SK-N-SH (cell line): ENCODE data around the gene GRM8. TPM values are rescaled to one million over a fixed set of nuclear protein-coding genes. Genes with fewer than 3 reads are reported as not detected.

Source experiments
- CTCF ChIA-PET: fragments of 300-600, 350-600 bp; formaldehyde crosslinking; extraction: SDS; loops from one replicate; lab custom pipeline; 2021; lab: Yijun Ruan, JAX
- POLR2A ChIA-PET: fragments of 350-600 bp; sonication (Branson Sonifier 250); formaldehyde crosslinking; extraction: SDS; loops from one replicate; lab custom pipeline; 2020; ENCODE audit warnings: antibody characterized with exemption, inconsistent platforms; lab: Yijun Ruan, JAX
- DNase-seq: peaks from one replicate; pipeline ENCODE4 v3.0.0; 2012
- H2AFZ ChIP-seq: fragments of 200-600 bp; sonication (generic); 2 replicates; pipeline ENCODE4 v1.8.1; 2016; ENCODE audit warnings: antibody characterized with exemption, mild to moderate bottlenecking, low read depth
- H3F3A ChIP-seq: fragments of 200-600 bp; sonication (generic); replicated peaks from 2 replicates; pipeline ENCODE3; 2016; ENCODE audit warnings: antibody characterized with exemption, mild to moderate bottlenecking; ENCODE audit not compliant: insufficient read depth
- H3K27ac ChIP-seq, 2 experiments: fragments of 200-500 bp in 1 of 2; fragments of 200-600 bp in 1 of 2; sonication (Bioruptor generic) in 1 of 2; sonication (generic), shearing (Covaris generic) in 1 of 2; 2 replicates each; pipeline versions ENCODE4 v1.5.1 to v1.6.1; 2014 to 2016; ENCODE audit warnings: low read depth in 2 of 2, inconsistent platforms in 1 of 2, low read length in 1 of 2, mild to moderate bottlenecking in 1 of 2, mixed read lengths in 1 of 2
- H3K27me3 ChIP-seq: fragments of 200-600 bp; sonication (generic), shearing (Covaris generic); 2 replicates; pipeline ENCODE4 v1.6.1; 2016; ENCODE audit warnings: mixed run types; ENCODE audit not compliant: insufficient read depth
- H3K36me3 ChIP-seq, 2 experiments: fragments of 200-500 bp in 1 of 2; fragments of 200-600 bp in 1 of 2; sonication (Bioruptor generic) in 1 of 2; sonication (generic) in 1 of 2; replicated peaks in 1 of 2; 2 replicates each; pipeline versions ENCODE3 to v1.5.1; 2014 to 2016; ENCODE audit warnings: low read length in 1 of 2, mild to moderate bottlenecking in 1 of 2; ENCODE audit not compliant: insufficient read depth in 2 of 2, control insufficient read depth in 1 of 2
- H3K4me1 ChIP-seq, 2 experiments: fragments of 200-500 bp in 1 of 2; fragments of 200-600 bp in 1 of 2; sonication (Bioruptor generic) in 1 of 2; sonication (generic), shearing (Covaris generic) in 1 of 2; 2 replicates each; pipeline versions ENCODE4 v1.5.1 to v1.6.1; 2014 to 2016; ENCODE audit warnings: low read depth in 1 of 2, low read length in 1 of 2, mixed run types in 1 of 2; ENCODE audit not compliant: insufficient read depth in 2 of 2, control insufficient read depth in 1 of 2
- H3K4me2 ChIP-seq: fragments of 200-600 bp; sonication (generic), shearing (Covaris generic); 2 replicates; pipeline ENCODE4 v1.6.1; 2017; ENCODE audit warnings: mixed run types
- H3K4me3 ChIP-seq, 2 experiments: fragments of 200-500 bp in 1 of 2; fragments of 200-600 bp in 1 of 2; sonication (Bioruptor generic) in 1 of 2; sonication (generic), shearing (Covaris generic) in 1 of 2; 2 replicates each; pipeline versions ENCODE4 v1.5.1 to v1.8.1; 2014 to 2016; ENCODE audit warnings: low read depth in 2 of 2, inconsistent platforms in 1 of 2, low read length in 1 of 2, mild to moderate bottlenecking in 1 of 2, mixed read lengths in 1 of 2, moderate library complexity in 1 of 2
- H3K79me2 ChIP-seq: fragments of 200-600 bp; sonication (generic); 2 replicates; pipeline ENCODE4 v1.8.1; 2017; ENCODE audit warnings: mild to moderate bottlenecking; ENCODE audit not compliant: insufficient read depth
- H3K9ac ChIP-seq: fragments of 200-600 bp; sonication (generic); 2 replicates; pipeline ENCODE4 v1.6.1; 2017; ENCODE audit warnings: mixed run types
- H3K9me2 ChIP-seq: fragments of 200-600 bp; sonication (generic); 2 replicates; pipeline ENCODE4 v1.6.1; 2017; ENCODE audit warnings: mixed run types
- H3K9me3 ChIP-seq: fragments of 200-600 bp; sonication (generic); 2 replicates; pipeline ENCODE4 v1.6.1; 2017; ENCODE audit warnings: mixed run types, mild to moderate bottlenecking, moderate library complexity
- H4K20me1 ChIP-seq: fragments of 200-600 bp; sonication (generic); 2 replicates; pipeline ENCODE4 v1.6.1; 2017; ENCODE audit warnings: mild to moderate bottlenecking, mixed run types; ENCODE audit not compliant: insufficient read depth
- ELF1 ChIP-seq: IDR thresholded peaks from 2 replicates; pipeline ENCODE4 v1.4.0; 2012
- FOSL2 ChIP-seq: IDR thresholded peaks from 2 replicates; pipeline ENCODE4 v1.4.0; 2012; ENCODE audit warnings: low read depth, mild to moderate bottlenecking, moderate library complexity, borderline replicate concordance
- FOXM1 ChIP-seq: IDR thresholded peaks from 2 replicates; pipeline ENCODE4 v1.4.0; 2012; ENCODE audit warnings: low read depth, mild to moderate bottlenecking
- GABPA ChIP-seq: IDR thresholded peaks from 2 replicates; pipeline ENCODE4 v1.4.0; 2012; ENCODE audit warnings: low read depth, mild to moderate bottlenecking
- GATA2 ChIP-seq: sonication (generic); formaldehyde crosslinking; IDR thresholded peaks from 2 replicates; pipeline ENCODE4 v1.5.0; 2020; ENCODE audit warnings: mild to moderate bottlenecking, missing genetic modification reagents
- JUND ChIP-seq: IDR thresholded peaks from 2 replicates; pipeline ENCODE4 v1.4.0; 2012
- MEF2A ChIP-seq: IDR thresholded peaks from 2 replicates; pipeline ENCODE4 v1.4.0; 2012; ENCODE audit warnings: low read depth, borderline replicate concordance
- NRF1 ChIP-seq: IDR thresholded peaks from 2 replicates; pipeline ENCODE4 v1.6.1; 2012; ENCODE audit warnings: low read depth, mild to moderate bottlenecking, low read length
- POLR2AphosphoS5 ChIP-seq: IDR thresholded peaks from 2 replicates; pipeline ENCODE4 v1.6.1; 2012; ENCODE audit warnings: low read depth, low read length
- RAD21 ChIP-seq: IDR thresholded peaks from 2 replicates; pipeline ENCODE4 v1.6.1; 2012; ENCODE audit warnings: mild to moderate bottlenecking, low read length
- RFX5 ChIP-seq: IDR thresholded peaks from 2 replicates; pipeline ENCODE4 v1.6.1; 2012; ENCODE audit warnings: mild to moderate bottlenecking, improper control_type of control experiment, low read length
- RXRA ChIP-seq: IDR thresholded peaks from 2 replicates; pipeline ENCODE4 v1.4.0; 2012; ENCODE audit warnings: low read depth, mild to moderate bottlenecking, borderline replicate concordance
- SMC3 ChIP-seq: IDR thresholded peaks from 2 replicates; pipeline ENCODE4 v1.6.1; 2012; ENCODE audit warnings: low read depth, low read length, improper control_type of control experiment
- TAF1 ChIP-seq: IDR thresholded peaks from 2 replicates; pipeline ENCODE4 v1.6.1; 2012; ENCODE audit warnings: low read depth, mild to moderate bottlenecking, low read length, moderate library complexity, borderline replicate concordance
- TCF12 ChIP-seq: IDR thresholded peaks from 2 replicates; pipeline ENCODE4 v1.4.0; 2012
- TEAD4 ChIP-seq: IDR thresholded peaks from 2 replicates; pipeline ENCODE4 v1.4.0; 2012; ENCODE audit warnings: mild to moderate bottlenecking, borderline replicate concordance; ENCODE audit not compliant: insufficient read depth
- YY1 ChIP-seq: IDR thresholded peaks from 2 replicates; pipeline ENCODE4 v1.4.0; 2012; ENCODE audit warnings: low read depth, mild to moderate bottlenecking
- WGBS: methylation state at CpG from one replicate; pipeline ENCODE4 v1.1.6; 2017; ENCODE audit warnings: low lambda C conversion rate; 5-methylcytosine and 5-hydroxymethylcytosine counted together
- polyA plus RNA-seq, 3 experiments: library from polyadenylated mRNA; depleted of rRNA; stranded (reverse); fragments of >200 nt; gene quantifications; 2 replicates each; pipeline ENCODE4 v1.2.3, GENCODE V29; 2012
- TF ChIP-seq, protein P1 (sequence below): IDR thresholded peaks from 2 replicates; pipeline ENCODE4 v1.4.0; 2012; ENCODE audit warnings: low read depth, borderline replicate concordance
- TF ChIP-seq, protein P2 (sequence below): IDR thresholded peaks from 2 replicates; pipeline ENCODE4; 2012

Gene GRM8
- polyA plus RNA-seq, 1 of the 3 experiments (the other 2 are of a cell fraction), result 0.10 TPM

DNA sequence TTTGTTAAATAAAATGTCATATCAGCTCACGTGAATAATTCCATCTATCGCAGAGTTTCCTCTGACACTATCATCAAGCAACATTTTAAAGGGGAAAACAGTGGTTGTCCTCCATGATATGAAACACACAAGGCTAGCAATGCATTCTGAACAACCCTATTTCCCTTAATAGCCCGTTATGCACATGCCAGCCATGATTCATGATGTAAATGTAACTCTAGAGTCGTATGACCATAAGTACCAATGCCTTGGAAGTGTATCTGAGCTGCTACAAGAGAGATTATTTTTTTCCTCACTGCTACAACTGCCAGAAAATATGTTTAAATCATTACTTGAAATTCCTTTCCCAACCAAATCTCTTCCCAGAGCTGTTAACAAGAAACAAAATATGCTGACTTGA lies 159.4 kb downstream of the GRM8 start:
- no peaks in the 10 kb centered on the region for H3K9me2 ChIP-seq
- 38% methylated on average over 4 of the region's 4 CpGs for whole genome bisulfite sequencing
- no peak overlapping the region for H2AFZ ChIP-seq
- H4K20me1 ChIP-seq, result no peaks in the 10 kb centered on the region
- H3K9me3 ChIP-seq, result no peaks in the 10 kb centered on the region
- TF ChIP-seq GATA2 (CRISPR knock-in tag) (no peak), TEAD4 (no peak), FOXM1 (no peak), JUND (no peak), FOSL2 (no peak), RAD21 (no peak), POLR2AphosphoS5 (no peak), TCF12 (no peak), YY1 (no peak), NRF1 (no peak)
- no peak overlapping the region for H3K27ac ChIP-seq
- POLR2A ChIA-PET, result no interaction called here
- H3F3A ChIP-seq, result no peaks in the 10 kb centered on the region
- CTCF ChIA-PET, result interaction anchor here (0.9 to 1.0 kb wide), 2 partner anchors 14 to 19 kb away, joined by 3 to 4 read pairs; no protein-coding TSS in a partner anchor
- H3K4me2 ChIP-seq, result no peak overlapping the region
- no peaks in the 10 kb centered on the region for H3K36me3 ChIP-seq
- no peak overlapping the region for H3K4me3 ChIP-seq
- no peak for DNase-seq
- no peaks in the 10 kb centered on the region for H3K79me2 ChIP-seq
- no peaks in the 10 kb centered on the region for H3K27me3 ChIP-seq
- H3K4me1 ChIP-seq, result no peaks in the 10 kb centered on the region
- no peak overlapping the region for H3K9ac ChIP-seq

DNA sequence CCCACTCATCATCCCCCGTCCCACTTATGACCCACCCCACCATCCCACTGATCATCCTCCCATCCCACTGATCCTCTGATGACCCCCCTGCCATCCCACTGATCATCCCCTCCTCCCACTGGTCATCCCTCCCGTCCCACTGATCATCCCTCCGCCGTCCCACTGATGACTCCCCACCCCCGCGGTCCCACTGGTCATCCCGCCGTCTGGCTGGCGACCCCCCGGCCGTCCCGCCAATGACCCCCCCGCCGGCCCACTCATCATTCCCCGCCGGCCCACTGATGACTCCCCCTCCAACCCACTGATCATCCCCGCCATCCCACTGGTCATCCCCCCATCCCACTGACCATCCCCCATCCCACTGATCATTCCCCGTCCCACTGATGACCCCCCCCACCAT lies 161.1 kb downstream of the GRM8 start:
- H3K4me3 ChIP-seq, result no peak overlapping the region
- TF ChIP-seq, protein P1, sequence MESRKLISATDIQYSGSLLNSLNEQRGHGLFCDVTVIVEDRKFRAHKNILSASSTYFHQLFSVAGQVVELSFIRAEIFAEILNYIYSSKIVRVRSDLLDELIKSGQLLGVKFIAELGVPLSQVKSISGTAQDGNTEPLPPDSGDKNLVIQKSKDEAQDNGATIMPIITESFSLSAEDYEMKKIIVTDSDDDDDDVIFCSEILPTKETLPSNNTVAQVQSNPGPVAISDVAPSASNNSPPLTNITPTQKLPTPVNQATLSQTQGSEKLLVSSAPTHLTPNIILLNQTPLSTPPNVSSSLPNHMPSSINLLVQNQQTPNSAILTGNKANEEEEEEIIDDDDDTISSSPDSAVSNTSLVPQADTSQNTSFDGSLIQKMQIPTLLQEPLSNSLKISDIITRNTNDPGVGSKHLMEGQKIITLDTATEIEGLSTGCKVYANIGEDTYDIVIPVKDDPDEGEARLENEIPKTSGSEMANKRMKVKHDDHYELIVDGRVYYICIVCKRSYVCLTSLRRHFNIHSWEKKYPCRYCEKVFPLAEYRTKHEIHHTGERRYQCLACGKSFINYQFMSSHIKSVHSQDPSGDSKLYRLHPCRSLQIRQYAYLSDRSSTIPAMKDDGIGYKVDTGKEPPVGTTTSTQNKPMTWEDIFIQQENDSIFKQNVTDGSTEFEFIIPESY, result no peak
- TF ChIP-seq SMC3, result no peak
- no peak for TF ChIP-seq TEAD4
- TF ChIP-seq, protein P2, sequence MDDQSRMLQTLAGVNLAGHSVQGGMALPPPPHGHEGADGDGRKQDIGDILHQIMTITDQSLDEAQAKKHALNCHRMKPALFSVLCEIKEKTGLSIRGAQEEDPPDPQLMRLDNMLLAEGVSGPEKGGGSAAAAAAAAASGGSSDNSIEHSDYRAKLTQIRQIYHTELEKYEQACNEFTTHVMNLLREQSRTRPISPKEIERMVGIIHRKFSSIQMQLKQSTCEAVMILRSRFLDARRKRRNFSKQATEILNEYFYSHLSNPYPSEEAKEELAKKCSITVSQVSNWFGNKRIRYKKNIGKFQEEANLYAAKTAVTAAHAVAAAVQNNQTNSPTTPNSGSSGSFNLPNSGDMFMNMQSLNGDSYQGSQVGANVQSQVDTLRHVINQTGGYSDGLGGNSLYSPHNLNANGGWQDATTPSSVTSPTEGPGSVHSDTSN, result no peak
- no peak for TF ChIP-seq GATA2 (CRISPR knock-in tag)
- TF ChIP-seq ELF1, result no peak
- no peak for TF ChIP-seq GABPA
- no peak for TF ChIP-seq RFX5
- TF ChIP-seq MEF2A, result no peak
- TF ChIP-seq RXRA, result no peak
- TF ChIP-seq NRF1, result no peak
- no peak for TF ChIP-seq TAF1
- no peak for TF ChIP-seq YY1
- H2AFZ ChIP-seq, result no peak overlapping the region
- no peaks in the 10 kb centered on the region for H3K79me2 ChIP-seq
- no peaks in the 10 kb centered on the region for H3K9me3 ChIP-seq
- no peaks in the 10 kb centered on the region for H3K36me3 ChIP-seq
- no peaks in the 10 kb centered on the region for H3K9me2 ChIP-seq
- WGBS, result 60% methylated on average over 18 of the region's 18 CpGs
- ChIA-PET CTCF (no interaction called here), POLR2A (no interaction called here)
- no peaks in the 10 kb centered on the region for H4K20me1 ChIP-seq
- H3F3A ChIP-seq, result no peaks in the 10 kb centered on the region
- H3K27me3 ChIP-seq, result no peaks in the 10 kb centered on the region
- no peak overlapping the region for H3K4me2 ChIP-seq
- H3K27ac ChIP-seq, result no peak overlapping the region
- H3K9ac ChIP-seq, result no peak overlapping the region
- peak; percentile 30 for DNase-seq
- no peaks in the 10 kb centered on the region for H3K4me1 ChIP-seq
